GM12892 (cell line): ENCODE results near the gene PCDHGC4.

Experiments
- POLR2A ChIP-seq: IDR thresholded peaks from 2 replicates; pipeline ENCODE4 v1.6.1; 2011; ENCODE audit warnings: low read depth, low read length, control low read depth
- POLR2AphosphoS5 ChIP-seq: IDR thresholded peaks from 2 replicates; pipeline ENCODE4 v1.6.1; 2011; ENCODE audit warnings: low read depth, low read length, control low read depth
- TAF1 ChIP-seq: IDR thresholded peaks from 2 replicates; pipeline ENCODE4 v1.6.1; 2011; ENCODE audit warnings: low read depth, mild to moderate bottlenecking, control low read depth, low read length, borderline replicate concordance

GRCh38 chr5:141504216-141504615 is 19.4 kb downstream of the PCDHGC4 start:
- TF ChIP-seq POLR2A (no peak), POLR2AphosphoS5 (no peak), TAF1 (no peak)
